OCI-LY7 (cell line): Measurements from ENCODE around the gene ZBTB1. TPM values are rescaled to one million over a fixed set of nuclear protein-coding genes. Genes with fewer than 3 reads are reported as not detected.

Experiments used
- BruUV-seq: library from RNA; stranded (reverse); fragments of 400-500 nt; replicated peaks from 2 replicates; lab custom pipeline; 2021; lab: Mats Ljungman, UMichigan
- CTCF ChIA-PET: fragments of 300-600 bp; sonication (Branson Sonifier 250); formaldehyde crosslinking; loops from one replicate; lab custom pipeline; 2022; ENCODE audit warnings: antibody characterized with exemption; ENCODE audit not compliant: unreplicated experiment; lab: Charles Lee
- POLR2A ChIA-PET: fragments of 300-600 bp; sonication (Branson Sonifier 250); formaldehyde crosslinking; loops from one replicate; lab custom pipeline; 2022; ENCODE audit warnings: antibody characterized with exemption; lab: Charles Lee
- DNase-seq: peaks from one replicate; pipeline ENCODE4 v3.0.0-alpha.2; 2015; ENCODE audit warnings: low spot score
- H2AFZ ChIP-seq: fragments of 200-600 bp; sonication (generic), shearing (Covaris generic); 2 replicates; pipeline ENCODE4 v1.6.1; 2014; ENCODE audit warnings: mild to moderate bottlenecking, antibody characterized with exemption, low read length, moderate library complexity
- H3K27ac ChIP-seq: fragments of 200-600 bp; sonication (generic); 2 replicates; pipeline ENCODE4 v1.5.1; 2014; ENCODE audit warnings: mixed run types, low read depth, mild to moderate bottlenecking, moderate library complexity, low read length, inconsistent platforms; ENCODE audit not compliant: poor library complexity, severe bottlenecking
- H3K36me3 ChIP-seq: fragments of 200-600 bp; sonication (generic); 2 replicates; pipeline ENCODE4 v1.6.1; 2014; ENCODE audit warnings: mild to moderate bottlenecking, antibody characterized with exemption, low read length, moderate library complexity, mixed read lengths; ENCODE audit not compliant: insufficient read depth
- H3K4me1 ChIP-seq: fragments of 200-600 bp; sonication (generic); 2 replicates; pipeline ENCODE4 v1.5.1; 2014; ENCODE audit warnings: mild to moderate bottlenecking, low read length; ENCODE audit not compliant: insufficient read depth, poor library complexity, severe bottlenecking
- H3K4me2 ChIP-seq: fragments of 200-600 bp; sonication (generic); 2 replicates; pipeline ENCODE4 v1.6.1; 2014; ENCODE audit warnings: mild to moderate bottlenecking, low read length
- H3K4me3 ChIP-seq: fragments of 200-600 bp; sonication (generic); 2 replicates; pipeline ENCODE4 v1.5.1; 2014; ENCODE audit warnings: mild to moderate bottlenecking, low read depth, low read length; ENCODE audit not compliant: poor library complexity, severe bottlenecking
- H3K79me2 ChIP-seq: fragments of 200-600 bp; sonication (generic); 2 replicates; pipeline ENCODE4 v1.6.1; 2016; ENCODE audit warnings: low read depth, mild to moderate bottlenecking, low read length, moderate library complexity, mixed read lengths; ENCODE audit not compliant: insufficient read depth
- H3K9me2 ChIP-seq: fragments of 200-600 bp; sonication (generic); 2 replicates; pipeline ENCODE4 v1.6.1; 2016; ENCODE audit warnings: mild to moderate bottlenecking, low read length, mixed read lengths; ENCODE audit not compliant: insufficient read depth
- H3K9me3 ChIP-seq: fragments of 200-600 bp; sonication (generic); 2 replicates; pipeline ENCODE4 v1.6.1; 2014; ENCODE audit warnings: mild to moderate bottlenecking, mixed run types, low read length, mixed read lengths
- H4K20me1 ChIP-seq: fragments of 200-600 bp; sonication (generic); 2 replicates; pipeline ENCODE4 v1.6.1; 2014; ENCODE audit warnings: mild to moderate bottlenecking, antibody characterized with exemption, low read length, moderate library complexity, mixed read lengths; ENCODE audit not compliant: insufficient read depth
- CTCF ChIP-seq: fragments of 200-600 bp; sonication (generic); conservative IDR thresholded peaks from 2 replicates; pipeline ENCODE4 v1.5.1; 2014; ENCODE audit warnings: mild to moderate bottlenecking, antibody characterized with exemption, low read length, moderate library complexity, mixed read lengths
- EZH2phosphoT487 ChIP-seq: fragments of 200-600 bp; sonication (generic); IDR thresholded peaks from 2 replicates; pipeline ENCODE4 v1.6.1; 2018; ENCODE audit warnings: low read depth, borderline replicate concordance, mild to moderate bottlenecking, mixed run types, antibody characterized with exemption, low read length, moderate library complexity, mixed read lengths
- intact Hi-C: fragments of 100-400 bp; cut with micrococcal nuclease; formaldehyde crosslinking; loops from one replicate; pipeline ENCODE4 v1.10.0; 2022; ENCODE audit not compliant: unreplicated experiment
- total RNA-seq, 2 experiments: library from RNA; depleted of rRNA in 1 of 2; stranded (reverse); fragments of >200 nt in 1 of 2; shearing (Covaris generic) in 1 of 2; gene quantifications; 2 replicates each; pipeline ENCODE4 v1.2.3, GENCODE V29; 2014 to 2022

Gene ZBTB1
- total RNA-seq, 2 experiments from 2014 or later = 34.1 to 49.5 TPM

- H3K36me3 ChIP-seq = peaks cover 19% of the 10 kb centered on the region
- TF ChIP-seq EZH2phosphoT487 (no peak), CTCF (no peak)
- POLR2A ChIA-PET = interaction anchor here (0.6 to 3.1 kb wide), 9 partner anchors 9 to 868 kb away, joined by 3 to 13 read pairs (median 4); partner anchors contain the start of gene MTHFD1
- H3K4me1 ChIP-seq = peaks cover 51% of the 10 kb centered on the region
- H3K79me2 ChIP-seq = peaks cover 77% of the 10 kb centered on the region
- H3K9me2 ChIP-seq = no peaks in the 10 kb centered on the region
- peak overlapping the region; percentile 96 for H3K27ac ChIP-seq
- no TSS peak for BruUV-seq
- H2AFZ ChIP-seq = peak overlapping the region; percentile 67
- peak; percentile 34 for DNase-seq
- no peaks in the 10 kb centered on the region for H3K9me3 ChIP-seq
- CTCF ChIA-PET = interaction anchor here (1.0 to 1.1 kb wide), 2 partner anchors 8 to 12 kb away, joined by 3 to 4 read pairs; no protein-coding TSS in a partner anchor
- peaks cover 28% of the 10 kb centered on the region for H4K20me1 ChIP-seq
- H3K4me3 ChIP-seq = peak overlapping the region; percentile 87
- H3K4me2 ChIP-seq = peak overlapping the region; percentile 99
- intact Hi-C loops = loop anchor here (2.0 to 10.0 kb wide), 4 partner anchors 114 to 778 kb away; partner anchors contain the start of genes MTHFD1, SGPP1 and SYNE2
Measured at GRCh38 chr14:64502887-64503433, 1.6 kb upstream of the ZBTB1 start.

- Histone ChIP-seq H3K27ac (peak within 1 kb of the TSS; percentile 96), H3K9me2 (no peaks in the 10 kb centered on the region), H3K36me3 (peaks cover 15% of the 10 kb centered on the region), H3K79me2 (peaks cover 81% of the 10 kb centered on the region), H3K4me1 (peaks cover 55% of the 10 kb centered on the region), H3K4me2 (peak within 1 kb of the TSS; percentile 99), H2AFZ (peak within 1 kb of the TSS; percentile 67), H4K20me1 (peaks cover 33% of the 10 kb centered on the region), H3K4me3 (peak within 1 kb of the TSS; percentile 87), H3K9me3 (no peaks in the 10 kb centered on the region)
- ChIA-PET POLR2A (interaction anchor here (0.6 to 2.0 kb wide), 11 partner anchors 8 to 868 kb away, joined by 3 to 12 read pairs (median 3); partner anchors contain the start of gene MTHFD1), CTCF (interaction anchor here (0.7 to 1.1 kb wide), 2 partner anchors 12 to 486 kb away, joined by 3 to 4 read pairs; no protein-coding TSS in a partner anchor)
- TF ChIP-seq EZH2phosphoT487 (no peak), CTCF (no peak)
- BruUV-seq = no TSS peak
- intact Hi-C loops = loop anchor here (2.0 to 10.0 kb wide), 5 partner anchors 115 to 779 kb away; partner anchors contain the start of genes MTHFD1, SGPP1 and SYNE2
- peak; percentile 92 for DNase-seq
Measured at GRCh38 chr14:64503434-64504309, 898 bp upstream of the ZBTB1 start, which contains the start of gene ZBTB25. Gene ZBTB25 (minus strand): TSS chr14:64503838. CDS start chr14:64490533, 13,305 bp downstream.
